ENCODE results near the gene BTBD9.

Gene BTBD9

DNA sequence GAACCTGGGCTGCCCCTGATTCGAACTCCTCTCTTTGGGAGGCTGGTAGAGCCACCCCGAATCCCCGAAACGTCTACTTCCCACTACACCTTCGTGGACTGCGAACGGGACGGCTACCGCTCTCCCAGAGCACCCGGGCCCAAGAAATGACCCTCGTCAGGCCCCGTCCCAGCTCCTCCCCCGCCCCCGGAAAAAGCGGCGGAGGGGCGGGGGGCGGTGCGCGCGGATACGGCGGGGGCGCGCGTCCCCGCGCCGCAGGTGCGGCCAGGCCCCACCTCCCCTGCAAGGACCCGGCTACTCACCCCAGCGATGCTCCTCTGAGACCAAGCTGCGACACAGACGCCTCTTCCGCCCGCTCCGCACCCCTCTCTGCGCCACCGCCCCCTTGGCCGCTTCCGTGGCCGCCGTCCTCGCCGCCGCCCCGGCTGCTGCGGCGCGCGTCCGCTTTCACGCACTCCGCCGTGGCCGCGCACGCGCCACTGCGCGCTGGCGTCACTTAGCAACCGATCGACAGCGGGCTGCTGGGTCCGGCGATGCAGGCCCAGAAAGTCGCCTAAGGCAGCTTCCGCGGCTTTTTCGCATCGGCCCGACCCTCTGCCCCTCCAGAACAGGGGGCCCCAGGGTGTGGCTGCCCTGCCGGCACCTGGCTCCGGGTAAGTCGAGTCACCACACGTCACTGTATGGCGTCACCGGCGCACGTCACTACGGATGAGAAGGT, at the start of gene BTBD9:
BTBD9 (minus strand) TSS at position 432 of the 718 bp plus-strand sequence.
- peaks cover 10 to 30% (median 22%) of the 10 kb centered on the region in 5 donors for H3K4me1 ChIP-seq (ENCODE audit: control insufficient read depth in 5 of 5, insufficient read depth in 5 of 5, low read length in 5 of 5)
- H3K27me3 ChIP-seq (ENCODE audit: control insufficient read depth in 5 of 5, insufficient read depth in 4 of 5, low read length in 5 of 5) = no peaks in the 10 kb centered on the region
- peak within 1 kb of the TSS; percentile 77 to 98 (median 96) for H3K4me3 ChIP-seq (ENCODE audit: low read depth in 1 of 5, low read length in 5 of 5)
- H3K9me3 ChIP-seq (ENCODE audit: control insufficient read depth in 5 of 5, low read length in 5 of 5) = no peaks in the 10 kb centered on the region
- no peaks in the 10 kb centered on the region for H3K36me3 ChIP-seq (ENCODE audit: control insufficient read depth in 5 of 5, insufficient read depth in 5 of 5, low read length in 5 of 5)
- peak within 1 kb of the TSS; percentile 82 to 96 (median 92) for H3K9ac ChIP-seq (ENCODE audit: low read length in 5 of 5)
- H3K27ac ChIP-seq (ENCODE audit: low read depth, low read length) = peak within 1 kb of the TSS; percentile 86

DNA sequence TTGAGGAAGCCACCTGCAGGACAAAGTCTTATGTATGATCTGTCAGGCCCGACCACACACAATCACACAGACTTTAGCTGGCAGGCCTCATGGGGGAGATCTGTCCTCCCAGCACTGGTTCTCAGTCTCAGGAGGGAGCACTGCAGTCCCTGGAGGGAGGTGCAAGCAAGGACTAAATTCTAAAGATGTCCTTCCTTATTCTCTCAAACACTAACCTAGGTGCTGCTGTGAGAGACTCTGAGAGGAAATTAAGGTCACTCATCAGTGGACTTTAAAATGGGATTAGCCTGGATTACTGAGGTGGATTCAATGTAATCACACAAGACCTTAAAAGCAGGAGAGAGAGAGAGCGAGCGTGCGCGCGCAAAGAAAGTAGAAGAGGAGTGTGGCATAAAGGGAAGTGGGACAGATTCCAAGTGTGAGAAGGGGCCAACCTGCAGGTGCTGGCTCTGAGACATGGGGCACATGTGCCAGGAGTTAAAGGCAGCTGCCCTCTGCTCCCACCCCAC, 48.9 kb upstream of the BTBD9 start:
- H3K4me3 ChIP-seq (ENCODE audit: low read depth in 1 of 5, low read length in 5 of 5) = no peak overlapping the region

DNA sequence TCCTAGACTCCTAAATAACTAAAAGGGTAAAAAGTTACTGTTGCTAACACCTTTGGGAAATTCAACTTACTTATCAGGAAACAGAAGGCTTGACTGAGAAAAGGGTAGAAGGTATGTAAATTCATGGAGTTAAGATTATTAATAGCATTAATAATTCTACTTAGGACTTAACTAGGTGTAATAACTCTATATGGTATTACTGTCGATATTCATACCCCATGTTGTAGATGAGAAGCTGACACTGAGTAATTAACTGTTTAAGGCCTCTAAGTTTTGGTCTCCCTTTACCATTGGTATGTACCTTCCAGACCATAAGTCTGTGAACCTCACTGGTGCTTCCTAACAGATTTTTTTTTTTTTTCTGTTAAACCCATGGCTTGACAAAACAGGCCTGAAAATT, 47.8 kb upstream of the BTBD9 start:
- Histone ChIP-seq H3K4me3 (ENCODE audit: low read depth in 1 of 5, low read length in 5 of 5) (no peak overlapping the region), H3K9ac (ENCODE audit: low read length in 5 of 5) (no peak overlapping the region), H3K9me3 (ENCODE audit: control insufficient read depth in 5 of 5, low read length in 5 of 5) (no peaks in the 10 kb centered on the region), H3K27ac (ENCODE audit: low read depth, low read length) (no peak overlapping the region), H3K36me3 (ENCODE audit: control insufficient read depth in 5 of 5, insufficient read depth in 5 of 5, low read length in 5 of 5) (peaks cover 3 to 13% (median 11%) of the 10 kb centered on the region in 5 donors), H3K4me1 (ENCODE audit: control insufficient read depth in 5 of 5, insufficient read depth in 5 of 5, low read length in 5 of 5) (peaks cover 2 to 8% (median 7%) of the 10 kb centered on the region in 5 donors), H3K27me3 (ENCODE audit: control insufficient read depth in 5 of 5, insufficient read depth in 4 of 5, low read length in 5 of 5) (no peaks in the 10 kb centered on the region)

More for the DNA sequence above, 48.9 kb upstream of the BTBD9 start:
- Histone ChIP-seq H3K9ac (ENCODE audit: low read length in 5 of 5) (no peak overlapping the region), H3K36me3 (ENCODE audit: control insufficient read depth in 5 of 5, insufficient read depth in 5 of 5, low read length in 5 of 5) (peaks cover 0 to 9% (median 4%) of the 10 kb centered on the region in 5 donors), H3K27ac (ENCODE audit: low read depth, low read length) (no peak overlapping the region), H3K4me1 (ENCODE audit: control insufficient read depth in 5 of 5, insufficient read depth in 5 of 5, low read length in 5 of 5) (peaks cover 2 to 8% (median 7%) of the 10 kb centered on the region in 5 donors), H3K9me3 (ENCODE audit: control insufficient read depth in 5 of 5, low read length in 5 of 5) (no peaks in the 10 kb centered on the region), H3K27me3 (ENCODE audit: control insufficient read depth in 5 of 5, insufficient read depth in 4 of 5, low read length in 5 of 5) (no peaks in the 10 kb centered on the region)

DNA sequence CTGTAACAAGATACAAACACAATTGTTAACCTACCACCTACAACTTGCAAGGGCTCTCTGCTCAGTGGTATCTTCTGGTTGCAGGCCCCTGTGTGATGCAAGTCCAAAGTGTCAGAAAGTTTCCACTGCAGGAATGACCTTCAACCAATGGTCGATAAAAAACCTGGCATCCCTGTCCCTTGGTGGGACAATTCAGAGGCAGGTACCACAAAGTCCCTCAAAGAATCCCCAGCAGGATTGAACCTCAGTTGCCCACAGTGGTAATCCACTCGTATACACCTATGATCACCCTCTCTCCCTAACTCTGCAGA, 47.3 kb upstream of the BTBD9 start:
- H3K4me1 ChIP-seq (ENCODE audit: control insufficient read depth in 5 of 5, insufficient read depth in 5 of 5, low read length in 5 of 5) = peaks cover 2 to 8% (median 7%) of the 10 kb centered on the region in 5 donors
- no peaks in the 10 kb centered on the region for H3K9me3 ChIP-seq (ENCODE audit: control insufficient read depth in 5 of 5, low read length in 5 of 5)
- no peaks in the 10 kb centered on the region for H3K27me3 ChIP-seq (ENCODE audit: control insufficient read depth in 5 of 5, insufficient read depth in 4 of 5, low read length in 5 of 5)
- H3K27ac ChIP-seq (ENCODE audit: low read depth, low read length) = no peak overlapping the region
- no peak overlapping the region for H3K4me3 ChIP-seq (ENCODE audit: low read depth in 1 of 5, low read length in 5 of 5)
- peaks cover 3 to 16% (median 12%) of the 10 kb centered on the region in 5 donors for H3K36me3 ChIP-seq (ENCODE audit: control insufficient read depth in 5 of 5, insufficient read depth in 5 of 5, low read length in 5 of 5)
- no peak overlapping the region for H3K9ac ChIP-seq (ENCODE audit: low read length in 5 of 5)

DNA sequence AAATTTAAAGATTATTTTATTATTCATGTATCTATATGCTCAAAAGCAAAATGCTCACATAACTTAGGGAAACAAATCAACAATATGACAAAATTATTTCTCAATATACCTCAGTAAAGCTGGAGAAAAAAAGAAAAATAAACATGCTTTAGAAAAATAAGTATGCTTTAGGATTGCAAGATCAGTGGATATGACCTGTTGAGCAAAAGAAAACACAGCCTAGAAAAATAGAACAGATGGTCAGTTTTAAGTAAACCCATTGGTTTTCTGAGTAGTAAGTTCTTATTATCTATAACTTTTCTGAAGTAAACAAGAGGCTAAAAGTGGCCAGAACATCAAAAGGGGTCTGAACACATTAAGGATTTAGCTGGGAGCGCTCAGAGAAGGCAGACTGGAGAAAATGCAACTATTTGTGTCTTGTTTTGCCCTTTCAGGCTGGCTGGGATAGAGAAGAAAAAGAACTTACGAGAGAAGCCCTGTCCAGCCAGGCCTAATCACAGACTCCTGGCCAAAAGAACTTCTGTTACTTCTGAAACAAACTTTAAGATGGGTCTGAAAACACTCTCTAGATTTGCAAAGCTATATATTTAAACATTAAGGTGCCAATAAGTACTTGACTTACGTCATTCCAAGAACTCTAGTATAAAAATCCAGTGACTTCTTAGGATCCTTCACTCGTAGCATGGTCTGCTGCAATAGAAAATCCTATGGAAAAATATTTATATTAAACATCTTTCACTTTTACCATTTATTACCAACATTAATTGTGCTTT, 46.7 kb upstream of the BTBD9 start:
- Histone ChIP-seq H3K27ac (ENCODE audit: low read depth, low read length) (no peak overlapping the region), H3K4me3 (ENCODE audit: low read depth in 1 of 5, low read length in 5 of 5) (no peak overlapping the region), H3K36me3 (ENCODE audit: control insufficient read depth in 5 of 5, insufficient read depth in 5 of 5, low read length in 5 of 5) (peaks cover 8 to 20% (median 17%) of the 10 kb centered on the region in 5 donors), H3K4me1 (ENCODE audit: control insufficient read depth in 5 of 5, insufficient read depth in 5 of 5, low read length in 5 of 5) (peaks cover 2 to 8% (median 7%) of the 10 kb centered on the region in 5 donors), H3K27me3 (ENCODE audit: control insufficient read depth in 5 of 5, insufficient read depth in 4 of 5, low read length in 5 of 5) (no peaks in the 10 kb centered on the region), H3K9ac (ENCODE audit: low read length in 5 of 5) (no peak overlapping the region), H3K9me3 (ENCODE audit: control insufficient read depth in 5 of 5, low read length in 5 of 5) (no peaks in the 10 kb centered on the region)

DNA sequence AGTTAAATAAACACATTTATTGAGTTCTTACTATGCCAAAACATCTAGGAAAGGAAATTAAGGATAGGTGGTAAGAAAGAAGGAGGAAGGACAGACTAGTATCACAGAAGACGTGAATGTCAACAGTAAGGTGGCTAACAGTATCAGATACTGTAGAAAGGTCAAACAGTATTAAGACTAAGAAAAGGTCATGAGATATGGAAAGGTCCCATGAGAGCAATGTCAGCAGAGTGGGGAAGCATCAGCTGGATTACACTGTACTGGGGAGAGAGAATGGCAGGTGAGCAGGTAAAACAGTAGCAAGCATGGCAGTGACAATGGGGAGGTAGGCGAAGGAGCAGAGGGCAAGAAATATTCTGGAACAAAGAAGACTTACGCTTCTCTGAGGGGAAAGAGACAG, 45.2 kb upstream of the BTBD9 start:
- H3K9ac ChIP-seq (ENCODE audit: low read length in 5 of 5) = no peak overlapping the region
- no peaks in the 10 kb centered on the region for H3K9me3 ChIP-seq (ENCODE audit: control insufficient read depth in 5 of 5, low read length in 5 of 5)
- H3K4me3 ChIP-seq (ENCODE audit: low read depth in 1 of 5, low read length in 5 of 5) = no peak overlapping the region
- no peak overlapping the region for H3K27ac ChIP-seq (ENCODE audit: low read depth, low read length)
- no peaks in the 10 kb centered on the region for H3K27me3 ChIP-seq (ENCODE audit: control insufficient read depth in 5 of 5, insufficient read depth in 4 of 5, low read length in 5 of 5)
- peaks cover 2 to 8% (median 7%) of the 10 kb centered on the region in 5 donors for H3K4me1 ChIP-seq (ENCODE audit: control insufficient read depth in 5 of 5, insufficient read depth in 5 of 5, low read length in 5 of 5)
- H3K36me3 ChIP-seq (ENCODE audit: control insufficient read depth in 5 of 5, insufficient read depth in 5 of 5, low read length in 5 of 5) = peaks cover 16 to 22% (median 20%) of the 10 kb centered on the region in 5 donors

DNA sequence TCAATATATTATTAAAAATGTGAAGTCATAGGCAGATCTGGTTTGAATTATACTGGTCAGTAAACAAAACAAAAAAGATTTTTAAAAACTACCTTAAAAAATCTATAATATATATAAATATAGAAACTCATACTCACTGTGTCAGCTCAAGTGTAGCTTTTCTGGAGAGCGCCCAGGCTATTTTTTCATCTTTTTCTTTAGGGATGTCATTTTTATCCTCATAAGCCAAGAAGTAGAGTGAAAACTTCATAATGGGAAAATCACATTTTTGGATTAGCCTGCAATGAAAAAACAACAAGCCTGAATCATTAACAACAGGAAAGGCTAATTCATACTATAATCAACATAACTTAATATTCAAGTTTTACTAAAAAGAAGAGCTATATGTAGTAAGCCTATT, 44.5 kb upstream of the BTBD9 start:
- no peak overlapping the region for H3K9ac ChIP-seq (ENCODE audit: low read length in 5 of 5)
- peaks cover 2 to 8% (median 7%) of the 10 kb centered on the region in 5 donors for H3K4me1 ChIP-seq (ENCODE audit: control insufficient read depth in 5 of 5, insufficient read depth in 5 of 5, low read length in 5 of 5)
- H3K9me3 ChIP-seq (ENCODE audit: control insufficient read depth in 5 of 5, low read length in 5 of 5) = no peaks in the 10 kb centered on the region
- H3K27me3 ChIP-seq (ENCODE audit: control insufficient read depth in 5 of 5, insufficient read depth in 4 of 5, low read length in 5 of 5) = no peaks in the 10 kb centered on the region
- H3K27ac ChIP-seq (ENCODE audit: low read depth, low read length) = no peak overlapping the region
- H3K4me3 ChIP-seq (ENCODE audit: low read depth in 1 of 5, low read length in 5 of 5) = no peak overlapping the region
- H3K36me3 ChIP-seq (ENCODE audit: control insufficient read depth in 5 of 5, insufficient read depth in 5 of 5, low read length in 5 of 5) = peaks cover 18 to 22% (median 20%) of the 10 kb centered on the region in 5 donors

DNA sequence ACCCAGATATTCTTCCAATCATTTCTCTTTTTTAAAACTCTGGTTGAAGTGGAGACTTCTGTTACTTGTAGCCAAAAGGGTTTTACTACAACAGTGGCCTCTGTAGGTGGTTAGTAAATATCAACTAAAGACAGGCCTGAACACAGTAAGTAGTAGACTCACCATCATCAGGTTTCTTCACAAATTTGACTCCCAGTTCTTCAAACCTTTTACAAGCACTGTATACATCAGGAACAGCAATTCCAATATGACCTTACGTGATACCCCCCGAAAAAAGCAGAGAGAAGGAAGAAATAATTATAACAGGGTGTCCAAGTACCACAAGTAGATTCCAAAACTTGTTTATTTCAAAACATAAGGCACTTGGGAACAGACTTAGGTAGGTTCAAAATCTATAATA, 42.1 kb upstream of the BTBD9 start:
- peaks cover 23 to 34% (median 31%) of the 10 kb centered on the region in 5 donors for H3K36me3 ChIP-seq (ENCODE audit: control insufficient read depth in 5 of 5, insufficient read depth in 5 of 5, low read length in 5 of 5)
- H3K9me3 ChIP-seq (ENCODE audit: control insufficient read depth in 5 of 5, low read length in 5 of 5) = no peaks in the 10 kb centered on the region
- H3K4me1 ChIP-seq (ENCODE audit: control insufficient read depth in 5 of 5, insufficient read depth in 5 of 5, low read length in 5 of 5) = peaks cover 0 to 3% (median 0%) of the 10 kb centered on the region in 5 donors
- H3K27ac ChIP-seq (ENCODE audit: low read depth, low read length) = no peak overlapping the region
- no peak overlapping the region for H3K4me3 ChIP-seq (ENCODE audit: low read depth in 1 of 5, low read length in 5 of 5)
- H3K27me3 ChIP-seq (ENCODE audit: control insufficient read depth in 5 of 5, insufficient read depth in 4 of 5, low read length in 5 of 5) = no peaks in the 10 kb centered on the region
- no peak overlapping the region for H3K9ac ChIP-seq (ENCODE audit: low read length in 5 of 5)

DNA sequence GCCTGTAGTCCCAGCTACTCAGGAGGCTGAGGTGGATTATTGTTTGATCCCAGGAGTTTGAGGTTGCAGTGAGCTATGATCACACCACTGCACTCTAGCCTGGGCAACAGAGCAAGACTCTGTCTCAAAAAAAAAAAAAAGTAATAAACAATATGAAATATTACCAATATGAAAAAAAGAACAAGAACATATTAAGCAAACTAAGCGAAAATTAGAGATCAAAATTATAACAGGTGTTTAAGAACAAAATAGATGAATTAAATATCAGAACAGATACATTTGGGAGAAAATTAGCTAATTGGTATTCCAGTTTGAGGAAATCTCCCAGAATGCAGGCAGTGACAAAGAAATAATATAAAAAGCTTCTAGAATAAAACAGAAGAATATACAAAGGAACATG, 39.9 kb upstream of the BTBD9 start:
- H3K9me3 ChIP-seq (ENCODE audit: control insufficient read depth in 5 of 5, low read length in 5 of 5) = no peaks in the 10 kb centered on the region
- peaks cover 34 to 50% (median 43%) of the 10 kb centered on the region in 5 donors for H3K36me3 ChIP-seq (ENCODE audit: control insufficient read depth in 5 of 5, insufficient read depth in 5 of 5, low read length in 5 of 5)
- H3K4me3 ChIP-seq (ENCODE audit: low read depth in 1 of 5, low read length in 5 of 5) = no peak overlapping the region
- no peaks in the 10 kb centered on the region for H3K27me3 ChIP-seq (ENCODE audit: control insufficient read depth in 5 of 5, insufficient read depth in 4 of 5, low read length in 5 of 5)
- H3K9ac ChIP-seq (ENCODE audit: low read length in 5 of 5) = no peak overlapping the region
- no peak overlapping the region for H3K27ac ChIP-seq (ENCODE audit: low read depth, low read length)
- no peaks in the 10 kb centered on the region for H3K4me1 ChIP-seq (ENCODE audit: control insufficient read depth in 5 of 5, insufficient read depth in 5 of 5, low read length in 5 of 5)

DNA sequence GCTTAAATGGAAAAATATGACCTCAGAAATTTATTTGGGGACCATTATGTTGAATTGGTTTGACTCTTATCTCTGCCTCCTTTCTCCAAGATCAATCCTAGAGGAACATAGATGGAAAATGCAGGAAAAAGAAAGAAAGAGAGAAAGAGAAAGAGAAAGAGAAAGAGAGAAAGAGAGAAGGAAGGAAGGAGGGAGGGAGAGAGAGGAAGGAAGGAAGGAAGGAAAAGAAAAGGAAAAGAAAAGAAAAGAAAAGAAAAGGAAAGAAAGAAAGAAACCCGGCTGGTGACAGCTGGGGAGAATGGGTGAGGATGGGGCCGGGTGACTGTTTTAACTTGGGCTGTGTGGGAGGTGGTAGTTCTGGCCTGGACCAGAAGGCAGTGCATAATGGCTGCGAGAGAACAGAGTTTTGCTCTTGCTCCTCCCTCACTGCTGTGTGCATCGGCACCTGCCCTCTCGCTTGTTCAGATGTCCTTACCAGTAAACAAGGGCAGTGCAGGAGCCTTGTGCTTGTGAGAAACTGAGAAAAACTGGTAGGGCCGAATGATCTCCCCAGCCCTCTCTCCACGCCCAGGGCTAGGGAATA, 38.5 kb upstream of the BTBD9 start:
- Histone ChIP-seq H3K36me3 (ENCODE audit: control insufficient read depth in 5 of 5, insufficient read depth in 5 of 5, low read length in 5 of 5) (peaks cover 32 to 49% (median 45%) of the 10 kb centered on the region in 5 donors), H3K9ac (ENCODE audit: low read length in 5 of 5) (no peak overlapping the region), H3K9me3 (ENCODE audit: control insufficient read depth in 5 of 5, low read length in 5 of 5) (no peaks in the 10 kb centered on the region), H3K27me3 (ENCODE audit: control insufficient read depth in 5 of 5, insufficient read depth in 4 of 5, low read length in 5 of 5) (no peaks in the 10 kb centered on the region), H3K27ac (ENCODE audit: low read depth, low read length) (no peak overlapping the region), H3K4me3 (ENCODE audit: low read depth in 1 of 5, low read length in 5 of 5) (no peak overlapping the region), H3K4me1 (ENCODE audit: control insufficient read depth in 5 of 5, insufficient read depth in 5 of 5, low read length in 5 of 5) (peaks cover 0 to 4% (median 0%) of the 10 kb centered on the region in 5 donors)
